SU-DHL-6 (cell line): Measurements from ENCODE around the gene GGT5.
"Not testable (repeated sequence)": the region's sequence is repeated elsewhere in the genome, so short reads cannot be mapped to it uniquely, and the experiment has no call there.

Experiments
- CTCF ChIP-seq: fragments of 200-600 bp; sonication (generic); IDR thresholded peaks from one replicate; pipeline ENCODE4 v1.5.1; 2017; ENCODE audit warnings: antibody characterized with exemption, mild to moderate bottlenecking, low read length, moderate library complexity; ENCODE audit not compliant: insufficient read depth, poor library complexity, severe bottlenecking
- EZH2phosphoT487 ChIP-seq: fragments of 200-600 bp; sonication (generic), shearing (Covaris generic); conservative IDR thresholded peaks from 2 replicates; pipeline ENCODE4 v1.6.1; 2018; ENCODE audit warnings: mild to moderate bottlenecking, antibody characterized with exemption, low read length, moderate library complexity, mixed read lengths

DNA sequence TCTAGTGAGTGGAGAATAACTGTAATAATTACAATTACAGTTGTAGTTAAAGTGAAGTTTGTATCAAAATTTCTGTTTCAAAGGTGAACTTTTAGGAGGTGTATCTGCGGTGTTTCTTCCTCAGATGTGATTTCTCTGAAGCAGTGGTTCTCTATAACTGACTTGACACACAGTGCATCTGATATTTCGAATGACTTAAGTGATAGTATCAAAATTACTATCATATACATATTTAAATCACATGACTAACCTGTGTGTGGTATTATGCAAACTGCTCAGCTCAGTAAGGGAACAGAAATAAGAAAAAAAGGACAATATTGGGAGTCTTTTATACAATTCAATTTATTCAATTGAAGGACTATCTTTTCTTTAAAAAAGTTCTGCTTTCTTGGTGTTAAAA is 28.1 kb upstream of the GGT5 start:
- not testable (repeated sequence) for TF ChIP-seq CTCF, EZH2phosphoT487
